Mesendoderm (in vitro differentiated cells): ENCODE measurements around the gene MSN.
A peak's percentile ranks its signal among the peaks of the same experiment; 100 is the strongest.

Source experiments
- DNase-seq: peaks from one replicate; pipeline ENCODE4 v3.0.0; 2013
- H2AK5ac ChIP-seq: 2 replicates; pipeline ENCODE4 v1.6.1; 2013; ENCODE audit warnings: low read length, inconsistent platforms
- H2BK120ac ChIP-seq: 2 replicates; pipeline ENCODE4 v1.6.1; 2013; ENCODE audit warnings: low read depth, mild to moderate bottlenecking, low read length, moderate library complexity, mixed read lengths
- H2BK15ac ChIP-seq: replicated peaks from 2 replicates; pipeline ENCODE4 v1.6.1; 2013; ENCODE audit warnings: low read depth, mild to moderate bottlenecking, moderate library complexity
- H2BK5ac ChIP-seq: 2 replicates; pipeline ENCODE4 v1.6.1; 2013; ENCODE audit warnings: low read length, inconsistent platforms
- H3K18ac ChIP-seq: 2 replicates; pipeline ENCODE4 v1.6.1; 2013; ENCODE audit warnings: mild to moderate bottlenecking, low read length, mixed read lengths
- H3K23ac ChIP-seq: one replicate; pipeline ENCODE4 v1.6.1; 2013; ENCODE audit warnings: low read length
- H3K27ac ChIP-seq: 2 replicates; pipeline ENCODE4 v1.5.1; 2013; ENCODE audit warnings: low read depth, mild to moderate bottlenecking, inconsistent platforms, low read length, moderate library complexity
- H3K27me3 ChIP-seq: 2 replicates; pipeline ENCODE4 v1.6.1; 2013; ENCODE audit warnings: low read length, control low read depth, mild to moderate bottlenecking, inconsistent platforms; ENCODE audit not compliant: insufficient read depth, poor library complexity
- H3K36me3 ChIP-seq: 2 replicates; pipeline ENCODE4 v1.6.1; 2013; ENCODE audit warnings: low read length, inconsistent platforms; ENCODE audit not compliant: control insufficient read depth, insufficient read depth
- H3K4ac ChIP-seq: one replicate; pipeline ENCODE4 v1.6.1; 2013; ENCODE audit warnings: low read depth, mild to moderate bottlenecking, low read length, moderate library complexity
- H3K4me1 ChIP-seq: 2 replicates; pipeline ENCODE4 v1.6.1; 2013; ENCODE audit warnings: low read depth, low read length, inconsistent platforms; ENCODE audit not compliant: control insufficient read depth
- H3K4me2 ChIP-seq: 2 replicates; pipeline ENCODE4 v1.6.1; 2013; ENCODE audit warnings: low read length
- H3K4me3 ChIP-seq: 2 replicates; pipeline ENCODE4 v1.5.1; 2013; ENCODE audit warnings: mild to moderate bottlenecking, low read length
- H3K56ac ChIP-seq: one replicate; pipeline ENCODE4 v1.6.1; 2013; ENCODE audit warnings: low read length
- H3K79me1 ChIP-seq: 2 replicates; pipeline ENCODE4 v1.6.1; 2013; ENCODE audit warnings: low read length, inconsistent platforms
- H3K79me2 ChIP-seq: 2 replicates; pipeline ENCODE4 v1.6.1; 2013; ENCODE audit warnings: mild to moderate bottlenecking, low read length; ENCODE audit not compliant: control insufficient read depth, insufficient read depth
- H3K9ac ChIP-seq: 2 replicates; pipeline ENCODE4 v1.6.1; 2013; ENCODE audit warnings: low read length, inconsistent platforms
- H4K5ac ChIP-seq: one replicate; pipeline ENCODE4 v1.6.1; 2013; ENCODE audit warnings: low read length
- H4K8ac ChIP-seq: one replicate; pipeline ENCODE4 v1.6.1; 2013; ENCODE audit warnings: low read depth, mild to moderate bottlenecking, control low read depth, low read length, moderate library complexity
- WGBS: extraction: QIAGEN DNeasy Blood & Tissue Kit; methylation state at CpG from one replicate; pipeline ENCODE4 v1.1.7; 2013; ENCODE audit warnings: low lambda C conversion rate, missing lambda C conversion rate; ENCODE audit not compliant: insufficient coverage; ENCODE audit errors: extremely low coverage; 5-methylcytosine and 5-hydroxymethylcytosine counted together

The MSN gene

GRCh38 chrX:65667157-65667502, 324 bp upstream of the MSN start:
- Histone ChIP-seq H3K4me2 (no peak overlapping the region), H2AK5ac (no peak overlapping the region), H3K36me3 (no peaks in the 10 kb centered on the region), H3K23ac (no peak overlapping the region), H4K8ac (no peak overlapping the region), H2BK15ac (no peak overlapping the region), H3K4ac (no peak overlapping the region), H3K18ac (no peak overlapping the region), H4K5ac (no peak overlapping the region), H3K4me1 (peaks cover 2% of the 10 kb centered on the region), H3K9ac (no peak overlapping the region), H3K27ac (no peak overlapping the region), H2BK5ac (no peak overlapping the region), H3K56ac (peak overlapping the region; percentile 56), H3K79me2 (peaks cover 39% of the 10 kb centered on the region), H3K79me1 (no peaks in the 10 kb centered on the region), H3K27me3 (no peaks in the 10 kb centered on the region), H2BK120ac (no peak overlapping the region), H3K4me3 (no peak overlapping the region)
- no peak for DNase-seq
- no CpG with 5 or more reads among the region's 6 CpGs for WGBS

GRCh38 chrX:65668377-65669310, 1.2 kb downstream of the MSN start:
- peak; percentile 85 for DNase-seq
- Histone ChIP-seq H3K27ac (peak overlapping the region; percentile 84), H2BK5ac (peak overlapping the region; percentile 88)

GRCh38 chrX:65671286-65671685, 3.8 kb downstream of the MSN start:
- no peaks in the 10 kb centered on the region for H3K36me3 ChIP-seq
- H4K5ac ChIP-seq, result no peak overlapping the region
- H2BK120ac ChIP-seq, result no peak overlapping the region
- whole genome bisulfite sequencing, result no CpG with 5 or more reads among the region's 3 CpGs
- H2AK5ac ChIP-seq, result no peak overlapping the region
- H3K79me1 ChIP-seq, result peaks cover 2% of the 10 kb centered on the region
- H3K56ac ChIP-seq, result no peak overlapping the region
- no peak overlapping the region for H3K27ac ChIP-seq
- H3K4me1 ChIP-seq, result peaks cover 2% of the 10 kb centered on the region
- no peak overlapping the region for H3K4me2 ChIP-seq
- H3K79me2 ChIP-seq, result peaks cover 73% of the 10 kb centered on the region
- no peak for DNase-seq
- H3K23ac ChIP-seq, result no peak overlapping the region
- peak overlapping the region; percentile 19 for H3K9ac ChIP-seq
- H3K27me3 ChIP-seq, result no peaks in the 10 kb centered on the region
- no peak overlapping the region for H2BK15ac ChIP-seq
- peak overlapping the region; percentile 60 for H3K18ac ChIP-seq
- H2BK5ac ChIP-seq, result no peak overlapping the region
- no peak overlapping the region for H3K4ac ChIP-seq
- H4K8ac ChIP-seq, result no peak overlapping the region
- no peak overlapping the region for H3K4me3 ChIP-seq

More at GRCh38 chrX:65668377-65669310, 1.2 kb downstream of the MSN start:
- WGBS, result no CpG with 5 or more reads among the region's 13 CpGs
- H3K23ac ChIP-seq, result no peak overlapping the region
- no peaks in the 10 kb centered on the region for H3K36me3 ChIP-seq
- no peaks in the 10 kb centered on the region for H3K79me1 ChIP-seq
- H3K4me3 ChIP-seq, result peak overlapping the region; percentile 84
- no peak overlapping the region for H4K8ac ChIP-seq
- peaks cover 2% of the 10 kb centered on the region for H3K4me1 ChIP-seq
- H3K27me3 ChIP-seq, result no peaks in the 10 kb centered on the region
- H2AK5ac ChIP-seq, result peak overlapping the region; percentile 69
- peaks cover 52% of the 10 kb centered on the region for H3K79me2 ChIP-seq
- no peak overlapping the region for H4K5ac ChIP-seq
- H2BK120ac ChIP-seq, result no peak overlapping the region
- peak overlapping the region; percentile 91 for H3K18ac ChIP-seq
- H3K4me2 ChIP-seq, result peak overlapping the region; percentile 74
- peak overlapping the region; percentile 94 for H3K9ac ChIP-seq
- no peak overlapping the region for H2BK15ac ChIP-seq
- H3K4ac ChIP-seq, result peak overlapping the region; percentile 72
- peak overlapping the region; percentile 96 for H3K56ac ChIP-seq

- H3K4me3 ChIP-seq, result no peak overlapping the region
- H2BK5ac ChIP-seq, result no peak overlapping the region
- peaks cover 2% of the 10 kb centered on the region for H3K79me1 ChIP-seq
- H3K27ac ChIP-seq, result no peak overlapping the region
- peaks cover 2% of the 10 kb centered on the region for H3K4me1 ChIP-seq
- no peak overlapping the region for H4K5ac ChIP-seq
- no peak overlapping the region for H2BK15ac ChIP-seq
- no peak overlapping the region for H3K9ac ChIP-seq
- no peak overlapping the region for H2BK120ac ChIP-seq
- H2AK5ac ChIP-seq, result no peak overlapping the region
- DNase-seq, result no peak
- no peak overlapping the region for H3K4ac ChIP-seq
- no peak overlapping the region for H3K23ac ChIP-seq
- no peaks in the 10 kb centered on the region for H3K36me3 ChIP-seq
- no peak overlapping the region for H3K18ac ChIP-seq
- H3K27me3 ChIP-seq, result no peaks in the 10 kb centered on the region
- H3K79me2 ChIP-seq, result peaks cover 76% of the 10 kb centered on the region
- no peak overlapping the region for H4K8ac ChIP-seq
- WGBS, result no CpG with 5 or more reads among the region's 1 CpG
- no peak overlapping the region for H3K4me2 ChIP-seq
- no peak overlapping the region for H3K56ac ChIP-seq
These were observed 4.5 kb downstream of the MSN start for GRCh38 chrX:65671966-65672365.

GRCh38 chrX:65673857-65674203, 6.4 kb downstream of the MSN start:
- WGBS, result no CpG with 5 or more reads among the region's 2 CpGs
- H3K9ac ChIP-seq, result no peak overlapping the region
- peaks cover 2% of the 10 kb centered on the region for H3K4me1 ChIP-seq

More at GRCh38 chrX:65673857-65674203, 6.4 kb downstream of the MSN start:
- no peak for DNase-seq
- Histone ChIP-seq H3K27me3 (no peaks in the 10 kb centered on the region), H3K4me2 (no peak overlapping the region), H3K79me1 (peaks cover 2% of the 10 kb centered on the region), H2BK120ac (no peak overlapping the region), H3K4me3 (no peak overlapping the region), H3K79me2 (peaks cover 77% of the 10 kb centered on the region), H2AK5ac (no peak overlapping the region), H2BK15ac (no peak overlapping the region), H3K56ac (no peak overlapping the region), H2BK5ac (no peak overlapping the region), H3K4ac (no peak overlapping the region), H4K5ac (no peak overlapping the region), H4K8ac (no peak overlapping the region), H3K36me3 (no peaks in the 10 kb centered on the region), H3K18ac (no peak overlapping the region), H3K23ac (no peak overlapping the region), H3K27ac (no peak overlapping the region)
